HG03045 (cell line): Measurements from ENCODE around the gene NPIPB4.
"Not testable (repeated sequence)": the region's sequence is repeated elsewhere in the genome, so short reads cannot be mapped to it uniquely, and the experiment has no call there.

Experiments
- ATAC-seq: cut with Tn5 transposase; IDR thresholded peaks from one replicate; pipeline ENCODE4 v1.9.1; 2021; ENCODE audit warnings: mild to moderate bottlenecking, moderate library complexity; ENCODE audit not compliant: unreplicated experiment

Gene NPIPB4

GRCh38 chr16:21857656-21858055 is at the start of gene NPIPB4:
Gene NPIPB4 (minus strand): TSS chr16:21857756. CDS start chr16:21857378, 378 bp downstream.
- ATAC-seq = not testable (repeated sequence)

DNA sequence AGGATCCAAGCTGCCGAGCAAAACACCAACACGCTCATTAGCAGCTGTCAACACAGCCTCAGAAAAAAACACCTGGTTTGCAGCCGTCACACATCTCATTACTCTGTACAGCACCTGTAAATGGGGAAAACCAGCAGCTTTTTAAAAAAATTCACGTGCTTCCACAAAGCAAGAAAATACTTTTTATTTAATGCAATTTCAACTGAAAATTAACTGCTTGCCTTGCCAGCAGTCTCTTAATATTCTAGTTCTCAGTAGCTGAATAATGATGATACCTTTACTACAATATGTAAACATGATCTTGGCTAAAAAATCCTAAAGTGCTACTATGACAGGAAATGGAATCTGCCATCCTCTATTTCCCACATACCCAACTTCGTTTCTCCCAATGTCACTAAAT is 41.4 kb upstream of the NPIPB4 start:
- ATAC-seq = not testable (repeated sequence)

GRCh38 chr16:21881988-21882387 is 24.4 kb upstream of the NPIPB4 start:
- not testable (repeated sequence) for ATAC-seq

DNA sequence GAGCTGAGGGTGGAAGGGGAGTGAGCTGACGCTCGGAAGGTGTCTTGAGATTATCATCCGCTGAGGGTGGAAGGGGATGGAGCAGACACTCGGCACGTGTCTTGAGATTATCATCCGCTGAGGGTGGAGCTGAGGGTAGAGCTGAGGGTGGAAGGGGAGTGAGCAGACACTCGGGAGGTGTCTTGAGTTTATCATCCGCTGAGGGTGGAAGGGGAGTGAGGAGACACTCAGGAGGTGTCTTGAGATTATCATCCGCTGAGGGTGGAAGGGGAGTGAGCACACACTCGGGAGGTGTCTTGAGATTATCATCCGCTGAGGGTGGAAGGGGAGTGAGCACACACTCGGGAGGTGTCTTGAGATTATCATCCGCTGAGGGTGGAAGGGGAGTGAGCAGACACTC is 20.4 kb downstream of the NPIPB4 start:
- ATAC-seq = not testable (repeated sequence)

DNA sequence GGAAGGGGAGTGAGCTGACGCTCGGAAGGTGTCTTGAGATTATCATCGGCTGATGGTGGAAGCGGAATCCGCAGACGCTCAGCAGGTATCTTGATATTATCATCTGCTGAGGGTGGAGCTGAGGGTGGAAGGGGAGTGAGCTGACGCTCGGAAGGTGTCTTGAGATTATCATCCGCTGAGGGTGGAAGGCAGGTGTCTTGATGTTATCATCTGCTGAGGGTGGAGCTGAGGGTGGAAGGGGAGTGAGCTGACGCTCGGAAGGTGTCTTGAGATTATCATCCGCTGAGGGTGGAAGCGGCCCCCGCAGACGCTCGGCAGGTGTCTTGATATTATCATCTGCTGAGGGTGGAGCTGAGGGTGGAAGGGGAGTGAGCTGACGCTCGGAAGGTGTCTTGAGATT is 21.2 kb downstream of the NPIPB4 start:
- ATAC-seq = not testable (repeated sequence)

GRCh38 chr16:21835747-21836146 is 21.8 kb downstream of the NPIPB4 start:
- not testable (repeated sequence) for ATAC-seq

DNA sequence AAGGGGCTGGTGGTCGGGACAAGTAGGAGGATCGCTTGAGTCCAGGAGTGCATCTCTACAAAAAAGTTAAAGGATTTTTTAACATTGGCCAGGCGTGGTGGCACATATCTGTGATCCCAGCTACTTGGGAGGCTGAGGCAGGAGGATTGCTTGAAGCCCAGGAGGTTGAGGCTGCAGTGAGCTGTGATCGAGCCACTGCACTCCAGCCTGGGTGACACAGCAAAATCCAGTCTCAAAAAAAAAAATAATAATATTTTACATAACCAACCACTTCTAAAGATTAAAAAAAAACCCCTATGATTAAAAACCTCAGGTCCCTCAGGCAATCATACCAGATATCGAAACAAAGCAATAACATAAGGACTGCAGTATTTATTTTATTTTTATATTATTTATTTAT is 23.3 kb downstream of the NPIPB4 start:
- not testable (repeated sequence) for ATAC-seq

DNA sequence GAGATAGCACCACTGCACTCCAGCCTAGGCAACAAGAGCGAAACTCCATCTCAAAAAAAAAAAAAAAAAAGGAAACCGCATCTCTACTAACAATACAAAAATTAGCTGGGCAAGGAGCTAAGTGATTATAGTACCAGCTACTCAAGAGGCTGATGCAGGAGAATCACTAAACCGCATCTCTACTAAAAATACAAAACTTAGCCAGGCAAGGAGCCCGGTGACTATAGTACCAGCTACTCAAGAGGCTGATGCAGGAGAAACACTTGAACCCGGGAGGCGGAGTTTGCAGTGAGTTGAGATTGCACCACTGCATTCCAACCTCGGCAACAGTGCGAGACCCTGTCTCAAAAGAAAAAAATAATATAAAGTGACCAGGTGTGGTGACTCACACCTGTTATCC is 27.6 kb downstream of the NPIPB4 start:
- not testable (repeated sequence) for ATAC-seq

DNA sequence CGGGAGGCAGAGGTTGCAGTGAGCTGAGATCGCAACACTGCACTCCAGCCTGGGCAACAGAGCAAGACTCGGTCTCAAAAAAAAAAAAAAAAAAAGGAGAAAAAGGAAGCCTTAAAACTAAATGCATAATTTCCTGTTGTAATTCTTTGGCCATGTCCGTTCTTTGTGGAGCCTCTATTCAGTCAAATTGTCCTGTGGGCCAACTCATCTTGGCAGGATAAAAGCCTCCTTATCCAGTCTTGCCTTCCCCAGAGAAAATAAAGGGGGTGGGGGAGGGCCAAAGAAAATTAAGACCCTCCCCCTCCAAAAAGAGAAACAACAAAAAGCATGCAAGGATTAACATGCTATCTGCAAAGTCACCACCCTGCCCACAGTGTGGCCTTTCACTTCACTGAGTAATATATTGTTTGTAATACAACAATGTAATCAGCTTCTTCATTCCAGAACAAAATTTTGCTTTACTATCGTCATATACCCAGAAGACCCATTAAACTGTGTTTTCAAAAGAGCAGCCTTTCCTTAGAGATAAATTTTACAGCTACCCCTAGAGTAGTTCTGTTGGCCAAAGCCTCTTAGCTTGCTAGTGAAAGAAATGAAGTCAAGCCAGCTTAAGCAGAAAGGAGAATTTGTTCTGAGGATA is 31.4 kb downstream of the NPIPB4 start:
- ATAC-seq = not testable (repeated sequence)

GRCh38 chr16:21825526-21825925 is 32.0 kb downstream of the NPIPB4 start:
- ATAC-seq = not testable (repeated sequence)

DNA sequence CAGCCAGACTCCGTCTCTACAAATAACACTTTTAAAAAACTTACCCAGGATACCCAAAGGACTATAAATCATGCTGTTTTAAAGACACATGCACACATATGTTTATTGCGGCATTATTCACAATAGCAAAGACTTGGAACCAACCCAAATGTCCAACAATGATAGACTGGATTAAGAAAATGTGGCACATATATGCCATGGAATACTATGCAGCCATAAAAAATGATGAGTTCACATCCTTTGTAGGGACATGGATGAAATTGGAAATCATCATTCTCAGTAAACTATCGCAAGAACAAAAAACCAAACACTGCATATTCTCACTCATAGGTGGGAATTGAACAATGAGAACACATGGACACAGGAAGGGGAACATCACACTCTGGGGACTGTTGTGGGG is 34.3 kb downstream of the NPIPB4 start:
- not testable (repeated sequence) for ATAC-seq

DNA sequence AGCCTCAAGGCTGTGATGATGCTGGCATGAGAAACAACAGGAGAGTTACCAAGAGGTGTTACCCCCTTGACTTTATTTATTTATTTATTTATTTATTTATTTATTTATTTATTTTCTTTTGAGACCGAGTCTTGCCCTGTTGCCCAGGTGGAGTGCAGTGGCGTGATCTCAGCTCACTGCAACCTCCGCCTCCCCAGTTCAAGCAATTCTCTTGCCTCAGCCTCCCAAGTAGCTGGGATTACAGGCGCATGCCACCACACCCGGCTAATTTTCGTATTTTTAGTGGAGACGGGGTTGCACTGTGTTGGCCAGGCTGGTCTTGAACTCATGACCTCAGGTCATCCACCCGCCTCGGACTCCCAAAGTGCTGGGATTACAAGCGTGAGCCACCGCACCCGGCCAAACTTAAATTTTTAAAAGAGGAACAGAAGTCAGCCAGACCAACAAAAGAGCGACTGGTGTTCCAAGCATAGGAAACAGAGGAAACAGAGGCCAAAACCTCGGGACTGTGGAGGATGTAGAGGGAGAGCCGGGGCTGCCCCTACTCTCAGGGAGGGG is 36.6 kb downstream of the NPIPB4 start:
- ATAC-seq = not testable (repeated sequence)

- peak; percentile 97 for ATAC-seq
These were observed 37.3 kb downstream of the NPIPB4 start for GRCh38 chr16:21820028-21820907.

- ATAC-seq = not testable (repeated sequence)
These were observed 37.9 kb downstream of the NPIPB4 start for GRCh38 chr16:21819617-21820016.

DNA sequence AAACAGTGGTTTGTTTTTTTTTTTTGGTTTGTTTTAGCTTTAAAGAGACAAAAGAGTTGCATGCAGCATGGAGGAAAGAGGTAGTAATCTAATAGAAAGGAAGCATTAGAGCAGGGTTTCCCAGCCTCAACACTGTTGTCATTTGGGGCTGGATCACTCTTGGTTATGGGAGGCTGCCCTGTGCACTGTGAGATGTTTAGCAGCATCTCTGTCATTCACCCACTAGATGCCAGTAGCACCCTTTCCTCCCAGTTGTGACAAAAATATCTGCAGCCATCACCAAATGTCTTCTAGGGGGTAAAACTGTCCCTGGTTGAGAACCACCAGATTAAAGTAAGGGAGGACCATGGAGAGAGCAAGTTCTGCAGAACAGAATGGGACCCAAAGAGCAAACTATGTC is 40.5 kb downstream of the NPIPB4 start:
- ATAC-seq = not testable (repeated sequence)

DNA sequence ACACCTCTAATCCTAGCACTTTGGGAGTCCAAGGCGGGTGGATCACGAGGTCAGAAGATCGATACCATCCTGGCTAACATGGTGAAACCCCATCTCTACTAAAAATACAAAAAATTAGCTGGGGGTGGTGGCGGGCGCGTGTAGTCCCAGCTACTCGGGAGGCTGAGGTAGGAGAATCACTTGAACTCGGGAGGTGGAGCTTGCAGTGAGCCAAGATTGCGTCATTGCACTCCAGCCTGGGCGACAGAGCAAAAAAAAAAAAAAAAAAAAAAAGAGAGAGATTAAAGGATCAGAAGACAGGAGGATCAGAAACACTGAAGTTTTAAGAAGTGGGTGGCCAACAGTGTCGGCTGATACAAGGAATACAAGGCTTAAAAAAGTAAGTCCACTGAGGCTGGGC is 41.9 kb downstream of the NPIPB4 start:
- not testable (repeated sequence) for ATAC-seq

DNA sequence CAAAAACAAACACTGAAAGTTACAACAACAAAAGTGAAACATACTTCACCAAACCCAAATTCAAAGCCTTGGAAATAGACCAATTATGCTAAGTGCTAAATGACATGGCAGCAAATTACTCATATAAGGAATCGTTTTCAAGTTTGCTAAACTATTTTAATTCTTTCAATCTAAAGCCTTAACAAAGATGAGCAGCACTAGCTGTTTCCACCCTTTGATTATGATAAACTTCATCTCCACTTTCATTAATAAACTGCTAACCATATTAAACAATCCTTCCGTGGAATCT is 55.2 kb downstream of the NPIPB4 start:
- not testable (repeated sequence) for ATAC-seq

GRCh38 chr16:21801538-21802374 is 55.8 kb downstream of the NPIPB4 start:
- not testable (repeated sequence) for ATAC-seq

DNA sequence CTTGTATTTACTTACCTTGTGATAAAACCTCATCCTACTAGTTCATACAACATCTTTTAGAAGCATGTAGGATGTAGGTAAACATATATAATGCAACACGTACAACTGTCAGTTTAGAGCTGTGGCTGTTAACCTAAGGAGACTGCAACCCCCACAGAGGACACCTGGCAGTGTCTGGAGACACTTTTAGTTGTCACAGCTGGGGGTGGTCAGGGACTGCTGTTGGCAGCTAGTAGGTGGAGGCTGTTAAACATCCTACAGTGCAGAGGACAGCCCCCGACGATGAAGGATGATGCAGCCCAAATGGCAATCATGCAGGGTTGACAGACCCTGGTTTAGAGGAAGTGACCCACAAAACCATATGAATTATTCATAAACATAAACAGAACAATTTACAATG is 59.0 kb downstream of the NPIPB4 start:
- not testable (repeated sequence) for ATAC-seq

- not testable (repeated sequence) for ATAC-seq
These were observed 64.2 kb downstream of the NPIPB4 start for GRCh38 chr16:21793310-21793709.

DNA sequence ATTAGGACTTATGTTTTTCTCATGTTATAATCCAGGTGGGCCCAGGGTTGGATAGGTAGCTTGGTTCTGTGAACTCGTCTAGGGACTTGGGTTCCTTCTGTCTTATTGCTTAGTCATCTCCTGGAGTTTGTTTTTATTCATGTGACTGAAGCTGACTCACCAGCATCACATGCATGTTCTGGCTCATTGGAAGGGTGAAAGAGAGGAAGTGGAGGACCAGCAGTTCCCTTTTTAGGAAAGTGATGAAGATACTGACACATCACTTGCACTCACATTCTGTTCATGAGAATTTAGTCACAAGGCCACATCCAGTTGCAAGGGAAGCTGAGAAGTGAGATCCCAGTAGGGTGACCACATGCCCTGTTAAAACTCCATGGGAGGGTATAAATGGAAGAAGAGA is 67.0 kb downstream of the NPIPB4 start:
- ATAC-seq = not testable (repeated sequence)
